ENCODE data around the gene ADORA1.
A peak's percentile ranks its signal among the peaks of the same experiment; 100 is the strongest.

Gene ADORA1

DNA sequence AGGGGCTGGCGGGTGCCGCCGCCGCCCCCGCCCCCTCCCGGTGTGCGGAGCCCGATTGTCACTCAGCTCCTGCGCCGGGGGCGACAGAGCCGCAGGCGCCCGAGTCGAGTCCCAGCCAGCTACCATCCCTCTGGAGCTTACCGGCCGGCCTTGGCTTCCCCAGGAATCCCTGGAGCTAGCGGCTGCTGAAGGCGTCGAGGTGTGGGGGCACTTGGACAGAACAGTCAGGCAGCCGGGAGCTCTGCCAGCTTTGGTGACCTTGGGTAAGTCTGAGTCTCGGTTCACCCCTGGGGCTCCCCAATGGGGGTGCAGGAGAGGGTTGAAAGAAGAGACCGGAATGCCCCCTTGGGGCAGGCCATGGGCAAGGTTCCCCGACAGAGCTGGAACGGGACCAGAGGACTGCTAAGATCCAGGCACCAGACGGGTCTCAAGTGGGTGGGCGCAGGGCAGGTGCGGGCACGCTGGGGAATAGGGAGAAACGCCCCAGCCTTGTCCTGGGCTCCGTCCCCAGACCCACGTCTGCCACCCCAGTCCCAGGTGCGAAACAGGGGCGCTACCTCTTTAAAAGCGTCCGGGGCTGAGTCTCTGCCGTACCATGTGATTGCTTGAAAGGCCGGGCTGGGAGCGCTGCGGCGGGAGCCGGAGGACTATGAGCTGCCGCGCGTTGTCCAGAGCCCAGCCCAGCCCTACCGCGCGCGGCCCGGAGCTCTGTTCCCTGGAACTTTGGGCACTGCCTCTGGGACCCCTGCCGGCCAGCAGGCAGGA, at the start of gene ADORA1:
Gene ADORA1, plus strand, starts transcription at position 61 of the 765 bp plus-strand sequence. CDS start 1,116 bp downstream, outside the sequence.
- DNase-seq (ENCODE audit: low spot score): peak; percentile 74

- DNase-seq (ENCODE audit: low spot score): no peak
These were observed 49.6 kb upstream of the ADORA1 start for GRCh38 chr1:203077956-203078355.

DNA sequence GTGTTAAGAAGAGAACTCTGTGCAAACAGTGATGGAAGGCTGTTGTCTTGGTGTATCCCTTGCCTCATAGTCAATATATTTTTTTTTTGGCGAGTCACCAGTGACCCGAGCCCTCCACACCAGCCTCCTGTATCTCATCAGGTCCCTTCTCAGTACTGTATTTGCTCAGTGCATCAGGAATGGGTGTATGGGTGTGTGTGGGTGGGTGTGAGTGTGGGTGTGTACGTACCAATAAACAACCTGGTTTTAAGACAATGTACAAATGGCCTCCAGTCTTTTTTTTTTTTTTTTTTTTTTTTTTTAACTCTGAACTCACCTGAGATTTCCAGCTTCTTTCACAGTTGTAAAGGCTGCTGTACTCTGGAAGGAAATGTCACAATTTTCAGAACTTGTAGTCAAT, 49.0 kb upstream of the ADORA1 start:
- no peak for DNase-seq (ENCODE audit: low spot score)

DNA sequence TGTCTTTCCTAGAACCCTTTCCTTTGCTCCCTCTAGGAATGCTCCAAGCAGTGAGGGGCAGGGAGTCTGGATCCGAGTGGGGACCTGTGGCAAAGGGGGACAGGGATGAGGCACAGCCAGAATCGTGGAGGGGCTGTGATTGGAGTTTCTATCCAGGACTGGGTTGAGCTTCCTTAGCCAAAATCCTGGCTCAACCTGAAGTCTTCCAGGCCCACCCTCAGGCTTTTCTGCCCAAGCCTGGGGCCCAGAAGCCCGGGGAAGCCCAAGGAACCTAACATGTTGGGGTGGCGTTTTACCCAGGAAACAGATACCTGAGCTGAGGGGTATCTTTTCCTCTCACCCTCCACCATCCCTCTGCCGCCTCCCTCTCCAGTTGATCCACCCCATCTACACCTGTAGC, 47.1 kb upstream of the ADORA1 start:
- DNase-seq (ENCODE audit: low spot score): no peak

DNA sequence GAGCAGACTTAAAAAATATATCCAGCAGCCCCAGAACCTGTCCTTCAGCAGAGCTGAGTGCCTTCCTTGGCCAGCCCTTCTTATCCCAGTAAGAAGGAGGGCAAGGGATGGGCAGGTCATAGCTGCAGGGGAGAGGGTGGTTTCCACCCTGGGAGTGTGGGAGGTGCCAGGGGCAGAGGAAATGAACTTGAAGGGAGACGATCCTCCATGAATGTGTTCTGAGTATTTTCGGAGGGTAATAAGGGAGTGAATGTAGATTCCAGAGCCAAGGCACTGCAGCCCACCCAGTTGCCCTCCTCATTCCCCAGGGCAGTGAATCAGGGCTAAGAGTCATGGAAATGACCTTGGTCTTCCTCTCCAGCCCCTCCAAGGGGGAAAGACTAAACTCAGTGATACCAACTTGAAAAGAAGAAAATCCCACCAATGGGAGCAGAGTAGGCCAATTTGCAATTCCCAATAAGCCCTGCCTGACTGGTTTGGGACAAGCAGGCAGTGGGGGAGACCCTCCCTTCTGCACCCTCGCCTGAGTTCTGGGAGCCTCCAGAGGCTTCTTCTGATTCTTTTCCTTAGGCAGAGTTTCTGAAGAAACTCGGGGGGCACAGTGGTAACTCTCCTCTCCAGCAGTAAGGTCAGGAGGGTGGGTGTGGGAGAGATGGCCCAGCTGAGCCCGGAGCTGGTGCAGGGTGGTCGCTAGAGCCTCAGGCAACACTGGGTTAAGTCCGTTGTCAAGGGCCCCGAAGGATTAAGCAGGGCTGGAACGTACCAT, 45.9 kb upstream of the ADORA1 start:
- DNase-seq (ENCODE audit: low spot score): no peak

DNA sequence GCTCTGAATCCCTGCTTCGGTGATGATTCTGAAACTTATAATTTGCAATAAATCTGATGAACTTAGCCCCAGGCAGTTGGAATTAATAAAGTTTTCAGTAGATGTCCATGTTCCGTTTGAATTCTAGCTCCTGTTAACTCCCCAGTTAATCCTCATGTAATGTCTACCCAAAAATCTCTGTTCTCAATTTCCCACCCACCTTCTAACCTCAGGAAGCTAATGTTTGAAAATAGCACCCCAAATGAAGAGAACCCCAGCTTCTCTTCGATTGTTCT, 45.4 kb upstream of the ADORA1 start:
- DNase-seq (ENCODE audit: low spot score): no peak

DNA sequence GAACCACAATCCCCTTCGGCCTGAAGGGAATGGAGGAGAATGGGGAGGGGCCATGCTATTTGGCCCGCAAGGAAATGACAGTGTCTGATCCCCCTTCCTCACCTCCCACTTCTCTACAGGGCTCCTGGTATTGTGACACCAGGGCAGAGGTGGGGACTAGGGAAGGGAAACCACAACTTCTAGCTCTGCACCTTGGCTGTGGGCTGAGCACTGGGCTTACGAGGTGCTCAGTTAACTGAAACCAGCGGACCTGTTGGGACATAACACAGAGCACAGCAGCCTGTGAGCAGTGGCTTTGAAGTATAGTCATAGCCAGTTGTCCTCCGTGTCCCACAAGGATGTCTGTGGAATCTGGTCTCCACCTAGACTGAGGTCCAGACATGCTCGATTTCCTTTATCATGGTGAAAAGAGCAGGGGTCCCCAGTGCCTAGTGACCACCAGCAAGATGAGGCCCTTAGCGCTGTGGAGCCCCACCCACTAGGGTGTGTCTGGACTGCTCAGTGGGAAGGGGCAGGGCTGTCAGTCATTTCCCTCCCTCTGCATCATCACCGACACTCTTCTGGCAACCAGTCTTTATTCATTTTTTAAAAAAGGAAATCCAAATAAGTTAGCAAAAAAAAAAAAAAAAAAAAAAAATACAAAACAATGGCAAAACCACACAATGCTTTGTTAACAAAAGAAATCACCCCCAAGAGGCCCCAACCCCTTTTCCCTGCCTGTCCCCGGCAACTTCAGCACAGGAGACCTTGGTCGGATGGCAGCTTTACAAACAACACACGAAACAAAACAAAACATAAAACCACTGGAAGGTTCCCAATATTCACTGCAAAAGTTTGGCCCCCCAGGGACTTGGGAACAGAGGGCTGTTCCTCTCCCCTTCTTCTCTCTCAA, 44.7 kb upstream of the ADORA1 start:
- no peak for DNase-seq (ENCODE audit: low spot score)

- DNase-seq (ENCODE audit: low spot score): no peak
These were observed 44.0 kb upstream of the ADORA1 start for GRCh38 chr1:203083463-203083921.

DNA sequence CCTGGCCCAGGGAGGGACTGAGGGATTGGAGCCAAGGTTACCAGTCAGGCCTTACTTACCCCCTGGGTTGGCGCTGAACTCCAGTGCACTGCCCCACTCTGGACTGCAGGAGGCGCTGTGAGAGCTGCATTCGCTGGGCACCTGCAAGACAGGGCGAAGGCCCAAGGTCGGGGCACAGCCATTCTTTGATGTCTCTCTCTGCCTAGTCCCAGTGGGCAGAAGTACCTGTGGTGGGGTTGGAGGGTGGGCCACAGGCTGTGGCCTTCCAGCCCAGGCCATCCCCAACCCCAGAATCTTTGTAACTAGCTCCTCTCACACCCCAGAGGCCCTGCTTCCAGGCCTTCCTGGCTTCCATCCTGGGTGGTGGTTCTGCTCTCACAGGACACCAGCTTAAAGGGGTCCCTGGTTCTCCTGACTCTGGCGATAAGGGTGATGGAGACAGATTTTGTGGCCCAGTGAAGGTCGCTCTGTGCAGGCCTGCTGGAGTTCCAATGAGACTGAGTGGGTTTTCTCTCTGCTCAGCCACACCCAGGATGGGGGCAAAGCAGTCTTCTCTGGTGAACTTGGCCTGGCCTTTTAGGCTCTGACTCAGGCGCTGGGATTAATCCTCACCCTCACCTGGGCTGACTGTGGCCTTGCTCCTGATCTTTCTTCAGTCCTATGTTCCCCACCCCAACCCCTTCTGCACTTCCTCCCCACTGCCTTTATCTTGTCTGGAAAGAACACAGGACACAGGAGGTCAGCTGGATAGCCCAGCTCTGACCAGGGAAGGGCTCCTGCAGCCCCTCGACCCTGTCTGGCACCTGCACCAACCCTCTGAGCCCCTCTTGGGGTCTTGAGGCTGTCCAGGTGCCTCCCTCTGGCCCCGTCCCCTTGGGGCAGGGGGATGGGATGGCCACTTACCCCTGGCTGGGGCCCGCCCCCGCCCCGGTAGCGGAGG, 42.7 kb upstream of the ADORA1 start:
- peak; percentile 66 for DNase-seq (ENCODE audit: low spot score)

DNA sequence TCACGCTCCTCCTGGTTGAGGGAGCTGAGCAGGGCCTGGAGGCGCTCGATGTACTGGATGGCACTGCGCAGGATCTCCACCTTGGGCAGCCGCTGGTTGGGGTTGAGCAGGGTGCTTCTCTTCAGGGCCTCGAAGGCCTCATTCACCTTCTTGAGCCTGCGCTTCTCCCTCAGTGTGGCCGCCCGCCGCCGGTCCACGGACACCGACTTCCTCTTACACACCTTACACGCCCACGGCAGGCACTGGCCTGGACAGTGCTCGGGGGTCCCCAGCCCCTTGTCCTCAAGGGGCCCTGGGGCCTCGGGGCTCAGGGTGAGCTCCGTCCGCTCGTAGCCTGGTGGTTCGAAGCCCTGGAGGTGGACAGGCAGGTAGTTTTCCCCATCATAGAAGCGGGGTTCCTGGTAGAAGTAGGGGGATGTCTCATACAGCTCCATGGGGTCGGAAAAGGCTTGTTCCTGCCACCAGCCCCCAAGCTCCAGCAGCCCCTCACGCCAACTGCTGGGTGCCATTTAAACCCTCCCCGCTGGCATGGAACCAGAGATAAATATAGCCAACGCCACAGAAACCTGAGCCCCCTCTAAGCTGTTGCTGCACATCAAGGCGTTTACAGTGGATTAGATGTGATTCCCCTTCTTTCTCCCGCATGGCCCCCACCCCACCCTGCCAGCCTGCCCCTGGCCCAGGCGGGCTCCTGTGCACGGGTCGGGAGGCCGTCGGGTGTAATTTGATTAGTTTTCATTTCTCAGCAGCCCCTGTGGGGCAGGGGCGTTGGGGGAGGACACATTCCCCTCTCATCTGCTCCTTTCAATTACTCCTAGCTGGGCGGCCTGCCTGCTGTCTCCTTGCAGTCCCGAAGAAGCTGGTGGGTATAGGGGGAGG, 41.8 kb upstream of the ADORA1 start, which contains the start of gene MYOG:
Gene MYOG, minus strand, starts transcription at position 485 of the 879 bp plus-strand sequence. Its CDS starts 51 bp downstream, at position 434.
- peak; percentile 77 for DNase-seq (ENCODE audit: low spot score)

DNA sequence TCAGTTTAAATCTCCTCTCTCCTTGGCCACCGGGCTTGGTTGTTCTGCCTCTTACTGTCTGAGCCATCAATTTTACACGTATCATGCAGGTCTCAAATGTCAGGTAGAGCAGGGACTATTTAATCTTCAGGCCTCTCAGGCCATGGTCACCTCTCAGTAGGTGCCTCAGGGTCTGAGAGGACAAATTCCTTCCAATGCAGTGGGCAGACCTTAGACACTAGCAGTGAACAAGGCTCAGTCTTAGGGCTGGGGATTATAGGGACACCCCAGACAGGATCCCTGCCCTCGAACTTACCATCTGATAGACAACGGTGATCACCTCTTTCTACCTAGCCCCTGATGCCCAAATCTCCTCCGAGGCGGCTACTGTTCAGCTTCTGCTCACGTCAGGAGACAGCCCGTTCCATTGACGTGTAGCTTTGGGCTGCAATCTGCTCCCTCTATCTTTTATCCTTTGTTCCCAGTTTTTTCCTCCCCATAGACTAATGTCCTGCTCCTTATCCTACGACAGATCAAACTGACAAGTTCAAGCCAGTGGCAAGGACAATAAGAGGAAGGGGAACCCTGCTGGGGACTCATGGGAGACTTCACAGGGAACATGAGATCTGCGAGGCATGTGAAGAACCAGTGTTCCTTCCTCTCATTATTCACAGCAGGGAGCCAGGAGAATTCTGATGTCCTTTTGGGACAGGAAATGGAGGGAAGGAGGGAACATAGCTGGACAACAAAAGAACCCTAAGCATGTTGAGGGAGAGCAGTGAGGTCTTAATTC, 40.3 kb upstream of the ADORA1 start:
- DNase-seq (ENCODE audit: low spot score): peak; percentile 26

DNA sequence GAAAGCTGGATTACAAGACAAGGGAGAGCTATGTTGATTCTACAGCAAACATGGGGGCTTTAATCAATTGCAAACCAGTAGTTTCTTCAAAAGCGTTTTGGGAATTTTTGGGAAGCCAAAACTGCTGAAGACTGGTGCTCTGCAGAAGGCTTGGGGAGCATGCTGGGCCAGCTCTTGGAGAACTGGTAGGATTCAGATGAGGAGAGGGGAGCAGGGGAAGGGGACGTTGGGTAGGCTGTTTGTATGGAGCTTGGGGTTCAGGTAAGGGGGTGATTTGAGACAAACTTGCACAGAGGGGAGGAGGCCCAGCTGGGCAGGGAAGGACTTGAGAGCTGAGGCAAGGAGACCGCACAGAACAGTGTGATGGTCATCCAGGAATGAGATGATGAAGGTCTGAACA, 39.1 kb upstream of the ADORA1 start:
- no peak for DNase-seq (ENCODE audit: low spot score)

GRCh38 chr1:203089001-203089650, 38.4 kb upstream of the ADORA1 start:
- DNase-seq (ENCODE audit: low spot score): no peak

DNA sequence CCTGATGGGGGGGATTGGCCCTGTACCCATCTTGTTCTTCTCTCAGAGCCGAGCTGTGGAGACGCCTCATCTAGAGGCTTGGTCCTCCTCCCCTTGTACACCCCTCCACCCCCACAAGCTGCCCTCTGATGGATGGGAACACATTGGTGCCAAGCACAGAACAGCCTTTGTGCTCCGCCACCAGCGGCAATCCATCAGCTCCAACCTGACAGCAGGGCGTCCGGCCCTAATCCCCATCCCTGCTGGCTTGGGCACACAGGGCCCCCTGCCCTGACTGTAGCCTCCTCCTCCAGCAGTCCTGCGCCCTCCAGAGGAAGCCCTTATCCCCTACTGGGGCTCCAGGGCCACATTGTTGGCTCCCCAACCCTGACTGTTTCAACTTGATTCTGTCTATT, 37.9 kb upstream of the ADORA1 start:
- no peak for DNase-seq (ENCODE audit: low spot score)

- no peak for DNase-seq (ENCODE audit: low spot score)
These were observed 36.9 kb upstream of the ADORA1 start for GRCh38 chr1:203090421-203091198.

GRCh38 chr1:203091199-203091477, 36.4 kb upstream of the ADORA1 start:
- DNase-seq (ENCODE audit: low spot score): no peak

GRCh38 chr1:203091761-203092330, 35.7 kb upstream of the ADORA1 start:
- DNase-seq (ENCODE audit: low spot score): no peak

All from D341Med (cell line).